HG03457 (cell line): ENCODE measurements around the gene CDH24.
A peak's percentile ranks its signal among the peaks of the same experiment; 100 is the strongest.

Source experiments
- ATAC-seq: cut with Tn5 transposase; IDR thresholded peaks from one replicate; pipeline ENCODE4 v1.9.1; 2021; ENCODE audit warnings: moderate number of reproducible peaks; ENCODE audit not compliant: unreplicated experiment

Gene CDH24, protein sequence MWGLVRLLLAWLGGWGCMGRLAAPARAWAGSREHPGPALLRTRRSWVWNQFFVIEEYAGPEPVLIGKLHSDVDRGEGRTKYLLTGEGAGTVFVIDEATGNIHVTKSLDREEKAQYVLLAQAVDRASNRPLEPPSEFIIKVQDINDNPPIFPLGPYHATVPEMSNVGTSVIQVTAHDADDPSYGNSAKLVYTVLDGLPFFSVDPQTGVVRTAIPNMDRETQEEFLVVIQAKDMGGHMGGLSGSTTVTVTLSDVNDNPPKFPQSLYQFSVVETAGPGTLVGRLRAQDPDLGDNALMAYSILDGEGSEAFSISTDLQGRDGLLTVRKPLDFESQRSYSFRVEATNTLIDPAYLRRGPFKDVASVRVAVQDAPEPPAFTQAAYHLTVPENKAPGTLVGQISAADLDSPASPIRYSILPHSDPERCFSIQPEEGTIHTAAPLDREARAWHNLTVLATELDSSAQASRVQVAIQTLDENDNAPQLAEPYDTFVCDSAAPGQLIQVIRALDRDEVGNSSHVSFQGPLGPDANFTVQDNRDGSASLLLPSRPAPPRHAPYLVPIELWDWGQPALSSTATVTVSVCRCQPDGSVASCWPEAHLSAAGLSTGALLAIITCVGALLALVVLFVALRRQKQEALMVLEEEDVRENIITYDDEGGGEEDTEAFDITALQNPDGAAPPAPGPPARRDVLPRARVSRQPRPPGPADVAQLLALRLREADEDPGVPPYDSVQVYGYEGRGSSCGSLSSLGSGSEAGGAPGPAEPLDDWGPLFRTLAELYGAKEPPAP

DNA sequence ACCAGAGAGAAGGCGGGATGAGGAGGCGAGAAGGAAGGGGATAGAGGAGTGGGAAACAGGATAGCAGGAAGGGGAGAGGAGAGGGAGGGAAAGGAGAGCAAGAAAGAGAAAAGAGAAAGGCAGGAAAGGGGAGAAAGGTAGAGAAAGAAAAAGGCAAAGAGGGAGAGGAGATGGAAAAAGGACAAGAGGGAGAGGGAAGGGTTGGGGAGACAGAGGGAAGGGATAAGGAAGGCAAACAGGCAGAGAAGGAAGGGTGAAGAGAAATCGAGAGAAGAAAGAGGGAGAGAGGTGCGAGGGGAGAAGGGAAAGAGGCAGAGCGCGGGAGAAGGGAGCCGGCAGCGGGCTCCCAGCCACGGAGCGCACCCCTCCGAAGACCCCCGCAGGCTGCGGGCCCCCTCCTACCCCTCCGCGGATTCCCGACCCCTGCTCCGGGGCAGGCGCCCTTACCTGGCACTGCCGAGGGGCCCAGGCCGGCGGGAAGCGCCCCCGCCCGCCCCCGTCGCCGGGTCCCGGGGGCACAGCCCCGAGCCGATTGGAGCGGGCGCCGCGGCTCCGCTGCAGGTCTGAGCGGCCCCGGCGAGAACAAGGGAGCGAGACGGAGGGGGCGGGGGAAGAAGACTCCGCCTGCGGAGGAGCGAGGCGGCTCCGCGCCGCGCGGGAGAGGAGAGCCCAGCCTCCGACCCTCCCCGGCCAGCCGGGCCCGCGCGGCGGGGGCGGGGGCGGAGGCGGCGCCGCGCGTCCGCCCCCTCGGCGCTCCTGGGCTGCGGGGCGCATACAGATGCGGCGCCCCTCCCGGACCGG lies at the start of gene CDH24:
TSS of gene CDH24 (minus strand) at position 565 of the 801 bp plus-strand sequence. CDS start 1,787 bp downstream, outside the sequence.
- ATAC-seq, result no peak

DNA sequence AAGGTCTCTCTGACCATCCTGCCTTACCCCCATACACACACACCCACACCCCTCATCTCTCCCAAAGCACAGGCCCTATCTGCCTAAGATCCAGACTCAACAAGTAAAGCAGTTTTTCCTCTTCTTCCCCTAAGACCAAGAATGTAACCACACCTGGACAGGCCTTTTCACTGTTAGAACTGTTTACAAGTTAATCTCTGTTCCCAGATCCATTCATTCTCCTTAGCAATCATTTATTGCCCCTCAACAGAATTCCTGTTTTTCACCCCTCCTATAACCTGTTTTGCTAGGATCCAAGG lies 49.4 kb upstream of the CDH24 start:
- no peak for ATAC-seq

- no peak for ATAC-seq
These were observed 48.1 kb upstream of the CDH24 start for GRCh38 chr14:23105348-23105824.

DNA sequence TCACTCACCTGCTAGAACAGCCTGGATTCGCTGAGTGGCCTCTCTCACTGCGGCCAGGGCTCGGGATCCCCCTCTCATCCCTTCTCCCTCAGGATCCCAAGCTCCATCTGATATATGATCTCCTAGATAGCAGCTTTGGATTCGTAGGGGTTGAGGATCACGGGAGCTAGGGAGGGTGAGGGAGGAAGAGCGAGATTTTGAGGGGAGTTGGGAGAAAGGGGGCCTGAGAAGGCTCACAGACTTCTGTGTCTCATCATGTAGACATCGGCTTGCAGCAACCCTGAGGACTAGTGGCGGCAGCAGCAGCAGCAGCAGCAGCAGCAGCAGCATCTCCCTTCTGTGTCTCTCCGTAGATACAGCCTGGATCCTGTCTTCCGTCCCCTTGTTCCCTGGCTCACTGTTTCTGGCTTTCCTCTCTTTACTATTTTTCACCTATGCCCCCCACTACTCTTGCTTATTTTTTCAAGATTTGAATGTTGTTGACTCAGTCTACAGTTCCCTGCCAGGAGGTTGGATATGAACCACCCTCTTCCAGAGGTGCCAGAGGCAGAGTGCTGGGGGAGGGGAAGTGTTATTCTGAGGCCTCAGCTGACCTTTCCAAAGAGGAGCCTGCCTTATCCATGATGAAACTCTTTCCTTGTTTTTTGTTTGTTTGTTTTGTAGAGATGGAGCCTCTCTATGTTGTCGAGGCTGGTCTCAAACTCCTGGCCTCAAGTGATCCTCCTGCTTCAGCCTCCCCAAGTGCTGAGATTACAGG lies 47.4 kb upstream of the CDH24 start, which contains the start of gene CIROP:
TSS of gene CIROP (minus strand) at position 399 of the 757 bp plus-strand sequence. CDS start at position 330, 69 bp downstream.
- ATAC-seq, result no peak

- ATAC-seq, result no peak
These were observed 46.8 kb upstream of the CDH24 start for GRCh38 chr14:23104070-23104590.

GRCh38 chr14:23103581-23103980 lies 46.3 kb upstream of the CDH24 start:
- no peak for ATAC-seq

GRCh38 chr14:23102801-23103200 lies 45.5 kb upstream of the CDH24 start:
- ATAC-seq, result no peak

DNA sequence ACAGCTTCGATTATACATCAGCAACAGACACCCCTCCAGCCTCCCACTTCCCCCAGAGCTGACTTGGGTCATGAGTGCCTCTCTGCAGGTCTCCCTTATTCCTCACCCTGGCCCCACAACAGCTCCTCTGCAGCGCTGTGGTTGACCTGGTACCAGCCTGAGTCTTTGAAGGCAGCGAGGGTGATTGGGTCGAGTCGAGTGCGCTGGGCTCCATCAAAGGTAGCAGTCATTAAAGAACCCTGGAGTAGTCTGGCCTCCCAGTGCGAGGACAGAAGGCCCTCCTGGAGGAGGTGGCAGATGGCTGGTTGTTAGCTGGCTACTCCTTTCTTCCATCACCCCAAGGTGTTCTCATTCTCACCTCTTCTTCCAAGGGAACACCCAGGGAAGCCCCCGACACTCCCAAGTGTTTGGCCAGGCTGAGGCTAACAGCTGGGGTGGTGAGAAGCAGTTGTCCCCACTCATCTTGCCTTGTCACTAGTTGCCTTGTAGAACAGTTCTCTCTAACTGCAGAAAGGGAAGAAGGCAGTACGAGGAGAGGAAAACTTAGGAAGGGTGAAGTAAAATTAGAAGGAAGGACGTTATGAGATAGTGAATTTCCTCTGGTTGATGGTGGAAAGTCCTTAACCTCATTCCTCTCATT lies 44.8 kb upstream of the CDH24 start:
- ATAC-seq, result no peak

GRCh38 chr14:23101213-23101970 lies 44.1 kb upstream of the CDH24 start:
- ATAC-seq, result no peak

DNA sequence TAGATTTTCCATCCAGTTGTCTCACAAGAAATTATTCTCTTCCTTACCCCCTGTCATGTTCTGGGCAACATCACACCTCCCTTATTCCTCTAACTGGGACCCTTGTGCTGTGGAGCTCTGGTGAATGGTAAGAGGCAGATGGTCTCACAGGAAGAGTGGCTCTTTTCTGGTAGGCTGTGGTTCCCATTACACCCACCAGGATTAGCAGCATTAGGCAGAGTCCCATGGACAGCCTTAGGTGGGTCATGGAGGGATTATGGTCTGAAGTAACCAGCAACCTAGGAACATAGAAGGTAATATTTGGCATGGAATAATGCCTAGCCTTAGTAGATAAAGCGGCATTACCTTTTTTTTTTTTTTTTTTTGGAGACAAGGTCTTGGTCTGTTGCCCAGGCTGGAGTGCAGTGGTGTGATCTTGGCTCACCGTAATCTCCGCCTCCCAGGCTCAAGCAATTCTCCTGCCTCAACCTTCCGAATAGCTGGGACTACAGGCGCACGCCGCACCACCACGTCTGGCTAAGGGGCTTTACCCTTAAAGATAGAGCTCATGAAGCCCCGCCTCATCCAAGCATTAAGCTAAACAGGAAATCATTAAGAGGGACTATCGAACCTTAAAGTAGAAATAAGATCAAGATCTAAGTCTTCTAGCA lies 42.0 kb upstream of the CDH24 start:
- ATAC-seq, result no peak

- no peak for ATAC-seq
These were observed 40.5 kb upstream of the CDH24 start for GRCh38 chr14:23097786-23098185.

GRCh38 chr14:23095196-23096108 lies 38.1 kb upstream of the CDH24 start, which contains the start of gene C14orf119:
Gene C14orf119 (plus strand): TSS chr14:23095505. CDS start chr14:23097659, 2,154 bp downstream.
- peak; percentile 84 for ATAC-seq

DNA sequence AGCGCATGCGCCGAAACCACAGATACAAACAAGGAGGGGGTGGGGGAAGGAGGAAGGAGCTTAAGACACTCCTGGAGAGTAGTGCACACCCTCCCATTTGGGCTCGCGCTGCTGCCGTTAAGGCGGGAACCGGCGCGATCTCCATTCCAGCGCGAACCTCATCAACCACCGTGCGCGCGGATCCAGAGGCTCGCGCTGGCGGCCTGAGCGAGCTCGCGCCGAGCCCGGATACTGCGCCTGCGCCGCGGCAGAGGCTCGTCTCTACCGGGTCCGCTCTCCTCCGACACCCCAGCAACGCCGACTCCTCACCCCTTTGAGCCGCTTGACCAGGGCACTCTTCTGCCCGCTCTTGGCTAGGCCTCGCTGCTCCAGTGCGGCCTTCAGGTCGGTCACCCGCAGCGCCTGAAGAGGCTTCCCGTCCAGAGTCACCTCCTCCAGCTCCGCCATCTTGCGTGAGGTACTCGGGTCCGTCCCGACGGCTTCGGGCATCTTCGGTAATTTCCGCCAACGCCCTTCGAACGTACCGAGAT lies 37.4 kb upstream of the CDH24 start, which contains the start of gene ACIN1:
TSS of gene ACIN1 (minus strand) at position 471 of the 530 bp plus-strand sequence. CDS start at position 447, 24 bp downstream.
- ATAC-seq, result peak; percentile 26

- no peak for ATAC-seq
These were observed 36.8 kb upstream of the CDH24 start for GRCh38 chr14:23093991-23094665.

- ATAC-seq, result no peak
These were observed 36.2 kb upstream of the CDH24 start for GRCh38 chr14:23093526-23093925.

- no peak for ATAC-seq
These were observed 35.8 kb upstream of the CDH24 start for GRCh38 chr14:23093104-23093503.
